ENCODE results near the gene MAPT.

The MAPT gene

GRCh38 chr17:46053911-46054534 lies 159.7 kb downstream of the MAPT start:
- no peak overlapping the region for H3K9ac ChIP-seq (ENCODE audit: insufficient read length, low read depth)
- no peak for DNase-seq (ENCODE audit: low read depth, low spot score)
- TF ChIP-seq ZNF274 (IDR thresholded peaks at IDR 0.05; ENCODE audit: low read depth, low read length): no peak
- TF ChIP-seq SUZ12 (IDR thresholded peaks at IDR 0.05; ENCODE audit: extremely low read depth, insufficient read depth, insufficient read length): no peak
- TF ChIP-seq YY1 (IDR thresholded peaks at IDR 0.05; ENCODE audit: insufficient read depth, insufficient read length): no peak
- no peak overlapping the region for H3K4me3 ChIP-seq (ENCODE audit: insufficient read length, low read depth)
- H3K36me3 ChIP-seq (ENCODE audit: insufficient read depth, insufficient read length, low read length): peaks cover 34% of the 10 kb centered on the region
- H3K9me3 ChIP-seq (ENCODE audit: insufficient read depth, low read length): no peaks in the 10 kb centered on the region
- H3K27me3 ChIP-seq (ENCODE audit: insufficient read depth, insufficient read length): no peaks in the 10 kb centered on the region
- H3K4me1 ChIP-seq (ENCODE audit: insufficient read depth, insufficient read length): no peaks in the 10 kb centered on the region

GRCh38 chr17:46056800-46057304 lies 162.5 kb downstream of the MAPT start:
- H3K9ac ChIP-seq (ENCODE audit: insufficient read length, low read depth): no peak overlapping the region
- no peaks in the 10 kb centered on the region for H3K9me3 ChIP-seq (ENCODE audit: insufficient read depth, low read length)
- peaks cover 21% of the 10 kb centered on the region for H3K36me3 ChIP-seq (ENCODE audit: insufficient read depth, insufficient read length, low read length)
- H3K4me1 ChIP-seq (ENCODE audit: insufficient read depth, insufficient read length): no peaks in the 10 kb centered on the region
- H3K27me3 ChIP-seq (ENCODE audit: insufficient read depth, insufficient read length): no peaks in the 10 kb centered on the region
- no peak overlapping the region for H3K4me3 ChIP-seq (ENCODE audit: insufficient read length, low read depth)
- DNase-seq (ENCODE audit: low read depth, low spot score): no peak
- TF ChIP-seq SUZ12 (IDR thresholded peaks at IDR 0.05; ENCODE audit: extremely low read depth, insufficient read depth, insufficient read length) (no peak), YY1 (IDR thresholded peaks at IDR 0.05; ENCODE audit: insufficient read depth, insufficient read length) (no peak), ZNF274 (IDR thresholded peaks at IDR 0.05; ENCODE audit: low read depth, low read length) (no peak)

GRCh38 chr17:46057366-46057765 lies 163.0 kb downstream of the MAPT start:
- H3K4me1 ChIP-seq (ENCODE audit: insufficient read depth, insufficient read length): no peaks in the 10 kb centered on the region

GRCh38 chr17:46059486-46059885 lies 165.1 kb downstream of the MAPT start:
- Histone ChIP-seq H3K9me3 (ENCODE audit: insufficient read depth, low read length) (no peaks in the 10 kb centered on the region), H3K27me3 (ENCODE audit: insufficient read depth, insufficient read length) (no peaks in the 10 kb centered on the region), H3K9ac (ENCODE audit: insufficient read length, low read depth) (no peak overlapping the region), H3K4me3 (ENCODE audit: insufficient read length, low read depth) (no peak overlapping the region), H3K36me3 (ENCODE audit: insufficient read depth, insufficient read length, low read length) (peaks cover 16% of the 10 kb centered on the region), H3K4me1 (ENCODE audit: insufficient read depth, insufficient read length) (no peaks in the 10 kb centered on the region)
- TF ChIP-seq ZNF274 (IDR thresholded peaks at IDR 0.05; ENCODE audit: low read depth, low read length): no peak
- TF ChIP-seq YY1 (IDR thresholded peaks at IDR 0.05; ENCODE audit: insufficient read depth, insufficient read length): no peak
- TF ChIP-seq SUZ12 (IDR thresholded peaks at IDR 0.05; ENCODE audit: extremely low read depth, insufficient read depth, insufficient read length): no peak
- no peak for DNase-seq (ENCODE audit: low read depth, low spot score)

More at GRCh38 chr17:46057366-46057765, 163.0 kb downstream of the MAPT start:
- DNase-seq (ENCODE audit: low read depth, low spot score): no peak
- no peak overlapping the region for H3K9ac ChIP-seq (ENCODE audit: insufficient read length, low read depth)
- TF ChIP-seq SUZ12 (IDR thresholded peaks at IDR 0.05; ENCODE audit: extremely low read depth, insufficient read depth, insufficient read length) (no peak), ZNF274 (IDR thresholded peaks at IDR 0.05; ENCODE audit: low read depth, low read length) (no peak), YY1 (IDR thresholded peaks at IDR 0.05; ENCODE audit: insufficient read depth, insufficient read length) (no peak)
- no peak overlapping the region for H3K4me3 ChIP-seq (ENCODE audit: insufficient read length, low read depth)
- no peaks in the 10 kb centered on the region for H3K27me3 ChIP-seq (ENCODE audit: insufficient read depth, insufficient read length)
- no peaks in the 10 kb centered on the region for H3K9me3 ChIP-seq (ENCODE audit: insufficient read depth, low read length)
- peaks cover 15% of the 10 kb centered on the region for H3K36me3 ChIP-seq (ENCODE audit: insufficient read depth, insufficient read length, low read length)

GRCh38 chr17:46060461-46060860 lies 166.1 kb downstream of the MAPT start:
- Histone ChIP-seq H3K36me3 (ENCODE audit: insufficient read depth, insufficient read length, low read length) (peaks cover 22% of the 10 kb centered on the region), H3K27me3 (ENCODE audit: insufficient read depth, insufficient read length) (no peaks in the 10 kb centered on the region)
- DNase-seq (ENCODE audit: low read depth, low spot score): no peak

GRCh38 chr17:46061435-46061834 lies 167.1 kb downstream of the MAPT start:
- H3K9ac ChIP-seq (ENCODE audit: insufficient read length, low read depth): no peak overlapping the region
- peaks cover 31% of the 10 kb centered on the region for H3K36me3 ChIP-seq (ENCODE audit: insufficient read depth, insufficient read length, low read length)
- DNase-seq (ENCODE audit: low read depth, low spot score): no peak
- no peak for TF ChIP-seq ZNF274 (IDR thresholded peaks at IDR 0.05; ENCODE audit: low read depth, low read length)
- no peak for TF ChIP-seq YY1 (IDR thresholded peaks at IDR 0.05; ENCODE audit: insufficient read depth, insufficient read length)
- no peak for TF ChIP-seq SUZ12 (IDR thresholded peaks at IDR 0.05; ENCODE audit: extremely low read depth, insufficient read depth, insufficient read length)
- no peak overlapping the region for H3K4me3 ChIP-seq (ENCODE audit: insufficient read length, low read depth)
- no peaks in the 10 kb centered on the region for H3K27me3 ChIP-seq (ENCODE audit: insufficient read depth, insufficient read length)
- H3K9me3 ChIP-seq (ENCODE audit: insufficient read depth, low read length): no peaks in the 10 kb centered on the region
- H3K4me1 ChIP-seq (ENCODE audit: insufficient read depth, insufficient read length): no peaks in the 10 kb centered on the region

More at GRCh38 chr17:46060461-46060860, 166.1 kb downstream of the MAPT start:
- Histone ChIP-seq H3K9ac (ENCODE audit: insufficient read length, low read depth) (no peak overlapping the region), H3K9me3 (ENCODE audit: insufficient read depth, low read length) (no peaks in the 10 kb centered on the region), H3K4me3 (ENCODE audit: insufficient read length, low read depth) (no peak overlapping the region), H3K4me1 (ENCODE audit: insufficient read depth, insufficient read length) (no peaks in the 10 kb centered on the region)
- TF ChIP-seq SUZ12 (IDR thresholded peaks at IDR 0.05; ENCODE audit: extremely low read depth, insufficient read depth, insufficient read length): no peak
- no peak for TF ChIP-seq ZNF274 (IDR thresholded peaks at IDR 0.05; ENCODE audit: low read depth, low read length)
- no peak for TF ChIP-seq YY1 (IDR thresholded peaks at IDR 0.05; ENCODE audit: insufficient read depth, insufficient read length)

GRCh38 chr17:46063241-46063640 lies 168.9 kb downstream of the MAPT start:
- Histone ChIP-seq H3K4me1 (ENCODE audit: insufficient read depth, insufficient read length) (no peaks in the 10 kb centered on the region), H3K4me3 (ENCODE audit: insufficient read length, low read depth) (no peak overlapping the region), H3K36me3 (ENCODE audit: insufficient read depth, insufficient read length, low read length) (peaks cover 48% of the 10 kb centered on the region), H3K27me3 (ENCODE audit: insufficient read depth, insufficient read length) (no peaks in the 10 kb centered on the region), H3K9me3 (ENCODE audit: insufficient read depth, low read length) (no peaks in the 10 kb centered on the region), H3K9ac (ENCODE audit: insufficient read length, low read depth) (no peak overlapping the region)
- TF ChIP-seq SUZ12 (IDR thresholded peaks at IDR 0.05; ENCODE audit: extremely low read depth, insufficient read depth, insufficient read length): no peak
- TF ChIP-seq YY1 (IDR thresholded peaks at IDR 0.05; ENCODE audit: insufficient read depth, insufficient read length): no peak
- TF ChIP-seq ZNF274 (IDR thresholded peaks at IDR 0.05; ENCODE audit: low read depth, low read length): no peak
- no peak for DNase-seq (ENCODE audit: low read depth, low spot score)

Data from NT2/D1 (cell line).